ENCODE results near the gene HRH1. TPM values are rescaled to one million over a fixed set of nuclear protein-coding genes. Genes with fewer than 3 reads are reported as not detected.
A peak's percentile ranks its signal among the peaks of the same experiment; 100 is the strongest.
"Not testable (repeated sequence)": the region's sequence is repeated elsewhere in the genome, so short reads cannot be mapped to it uniquely, and the experiment has no call there.

HRH1 gene
- total RNA-seq, 1 donor from 2014 or later: not detected

GRCh38 chr3:11203961-11204360 is 49.7 kb downstream of the HRH1 start:
- no peaks in the 10 kb centered on the region for H3K36me3 Mint-ChIP-seq (ENCODE audit: low read depth)
- DNase-seq (ENCODE audit: low read depth, low spot score): no peak
- peaks cover 10% of the 10 kb centered on the region for H3K4me1 Mint-ChIP-seq
- H3K27ac Mint-ChIP-seq (ENCODE audit: unreplicated experiment): no peak overlapping the region
- H3K4me3 Mint-ChIP-seq: no peak overlapping the region
- TF ChIP-seq, protein P1, sequence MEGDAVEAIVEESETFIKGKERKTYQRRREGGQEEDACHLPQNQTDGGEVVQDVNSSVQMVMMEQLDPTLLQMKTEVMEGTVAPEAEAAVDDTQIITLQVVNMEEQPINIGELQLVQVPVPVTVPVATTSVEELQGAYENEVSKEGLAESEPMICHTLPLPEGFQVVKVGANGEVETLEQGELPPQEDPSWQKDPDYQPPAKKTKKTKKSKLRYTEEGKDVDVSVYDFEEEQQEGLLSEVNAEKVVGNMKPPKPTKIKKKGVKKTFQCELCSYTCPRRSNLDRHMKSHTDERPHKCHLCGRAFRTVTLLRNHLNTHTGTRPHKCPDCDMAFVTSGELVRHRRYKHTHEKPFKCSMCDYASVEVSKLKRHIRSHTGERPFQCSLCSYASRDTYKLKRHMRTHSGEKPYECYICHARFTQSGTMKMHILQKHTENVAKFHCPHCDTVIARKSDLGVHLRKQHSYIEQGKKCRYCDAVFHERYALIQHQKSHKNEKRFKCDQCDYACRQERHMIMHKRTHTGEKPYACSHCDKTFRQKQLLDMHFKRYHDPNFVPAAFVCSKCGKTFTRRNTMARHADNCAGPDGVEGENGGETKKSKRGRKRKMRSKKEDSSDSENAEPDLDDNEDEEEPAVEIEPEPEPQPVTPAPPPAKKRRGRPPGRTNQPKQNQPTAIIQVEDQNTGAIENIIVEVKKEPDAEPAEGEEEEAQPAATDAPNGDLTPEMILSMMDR (conservative IDR thresholded peaks at IDR 0.05): no peak
- no peaks in the 10 kb centered on the region for H3K9me3 Mint-ChIP-seq
- H3K27me3 Mint-ChIP-seq (ENCODE audit: low read depth): peaks cover 6% of the 10 kb centered on the region

DNA sequence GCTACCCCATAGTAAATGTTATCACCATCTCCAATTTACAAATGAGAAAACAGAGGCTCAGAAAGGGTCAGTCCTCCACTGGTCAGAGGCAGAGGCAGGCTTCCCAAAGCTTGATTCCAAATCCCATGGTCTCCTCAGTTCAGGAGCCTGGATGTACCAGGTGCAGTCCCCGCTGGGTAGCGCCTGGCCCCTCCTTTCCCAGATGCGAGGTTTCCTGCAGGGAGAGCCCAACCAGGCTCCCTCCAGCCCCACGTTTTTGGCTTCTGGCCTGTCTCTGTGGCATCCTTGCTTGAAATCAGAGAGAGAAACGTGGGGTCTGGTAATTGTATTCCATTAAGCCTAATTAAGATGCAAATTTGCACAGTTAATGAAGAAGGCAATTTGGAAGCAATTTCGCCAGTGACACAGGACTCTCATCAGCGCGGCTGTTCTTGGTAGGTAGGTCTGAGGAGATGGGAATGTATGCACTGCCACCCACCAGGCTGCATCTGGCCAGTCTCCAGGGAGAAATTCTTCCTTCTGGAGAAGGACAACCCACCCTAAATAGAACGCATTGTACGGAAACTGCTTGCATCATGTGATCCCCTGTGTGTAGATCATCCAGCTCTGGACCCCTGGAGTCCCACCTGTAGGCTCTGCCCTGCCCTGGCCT is 50.5 kb downstream of the HRH1 start:
- peaks cover 2% of the 10 kb centered on the region for H3K27me3 Mint-ChIP-seq (ENCODE audit: low read depth)
- no peak overlapping the region for H3K4me3 Mint-ChIP-seq
- H3K4me1 Mint-ChIP-seq: peaks cover 10% of the 10 kb centered on the region
- no peak for DNase-seq (ENCODE audit: low read depth, low spot score)
- TF ChIP-seq, protein P1 (conservative IDR thresholded peaks at IDR 0.05): no peak
- H3K9me3 Mint-ChIP-seq: no peaks in the 10 kb centered on the region
- H3K27ac Mint-ChIP-seq (ENCODE audit: unreplicated experiment): no peak overlapping the region
- no peaks in the 10 kb centered on the region for H3K36me3 Mint-ChIP-seq (ENCODE audit: low read depth)

DNA sequence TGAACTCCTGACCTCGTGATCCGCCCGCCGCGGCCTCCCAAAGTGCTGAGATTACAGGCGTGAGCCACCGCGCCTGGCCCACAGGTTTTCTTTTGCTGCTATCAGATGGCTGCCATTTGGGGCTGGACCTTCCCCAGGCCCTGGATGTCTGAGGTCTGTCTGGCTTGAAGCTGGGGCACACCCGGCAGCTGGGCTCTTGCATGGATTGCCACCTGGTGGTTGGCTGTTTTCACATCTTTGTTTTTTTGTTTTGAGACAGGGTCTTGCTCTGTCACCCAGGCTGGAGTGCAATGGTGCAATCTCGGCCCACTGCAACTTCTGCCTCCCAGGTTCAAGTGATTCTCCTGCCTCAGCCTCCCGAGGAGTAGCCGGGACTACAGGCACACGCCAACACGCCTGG is 51.6 kb downstream of the HRH1 start:
- H3K27me3 Mint-ChIP-seq (ENCODE audit: low read depth); DNase-seq (ENCODE audit: low read depth, low spot score); H3K36me3 Mint-ChIP-seq (ENCODE audit: low read depth); H3K4me3 Mint-ChIP-seq; H3K27ac Mint-ChIP-seq (ENCODE audit: unreplicated experiment); H3K9me3 Mint-ChIP-seq: not testable (repeated sequence)
- H3K4me1 Mint-ChIP-seq: peaks cover 10% of the 10 kb centered on the region
- TF ChIP-seq, protein P1 (conservative IDR thresholded peaks at IDR 0.05): peak; percentile 27

GRCh38 chr3:11206316-11206715 is 52.0 kb downstream of the HRH1 start:
- H3K9me3 Mint-ChIP-seq: no peaks in the 10 kb centered on the region
- peaks cover 6% of the 10 kb centered on the region for H3K4me1 Mint-ChIP-seq
- no peak overlapping the region for H3K4me3 Mint-ChIP-seq
- TF ChIP-seq, protein P1 (conservative IDR thresholded peaks at IDR 0.05): no peak
- H3K27me3 Mint-ChIP-seq (ENCODE audit: low read depth): no peaks in the 10 kb centered on the region
- no peak overlapping the region for H3K27ac Mint-ChIP-seq (ENCODE audit: unreplicated experiment)
- DNase-seq (ENCODE audit: low read depth, low spot score): no peak
- no peaks in the 10 kb centered on the region for H3K36me3 Mint-ChIP-seq (ENCODE audit: low read depth)

DNA sequence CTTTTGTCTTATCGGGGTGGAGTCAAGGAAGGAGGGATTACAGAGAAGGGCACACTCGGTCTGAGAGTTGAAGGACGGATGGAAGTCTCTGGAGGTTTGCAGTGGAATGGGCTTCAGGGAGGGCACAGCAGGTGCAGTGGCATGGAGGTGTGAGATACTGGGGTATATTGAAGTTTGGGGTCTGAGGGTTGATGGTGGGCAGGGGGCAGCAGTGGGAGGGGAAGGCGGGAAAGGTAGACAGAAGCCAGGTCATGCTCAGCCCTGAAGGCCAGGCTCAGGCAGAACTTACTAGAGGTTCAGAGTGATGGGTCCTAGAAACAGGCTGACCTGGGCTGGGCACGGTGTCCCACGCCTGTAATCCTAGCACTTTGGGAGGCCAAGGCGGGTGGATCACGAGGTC is 52.7 kb downstream of the HRH1 start:
- TF ChIP-seq, protein P1 (conservative IDR thresholded peaks at IDR 0.05): no peak
- Mint-ChIP-seq H3K4me3 (no peak overlapping the region), H3K27ac (ENCODE audit: unreplicated experiment) (no peak overlapping the region), H3K36me3 (ENCODE audit: low read depth) (no peaks in the 10 kb centered on the region), H3K27me3 (ENCODE audit: low read depth) (no peaks in the 10 kb centered on the region), H3K4me1 (no peaks in the 10 kb centered on the region), H3K9me3 (no peaks in the 10 kb centered on the region)
- no peak for DNase-seq (ENCODE audit: low read depth, low spot score)
